K562 (cell line): ENCODE measurements around the gene NR0B2. TPM values are rescaled to one million over a fixed set of nuclear protein-coding genes. Genes with fewer than 3 reads are reported as not detected.
A peak's percentile ranks its signal among the peaks of the same experiment; 100 is the strongest.

ENCODE experiments used
- ATAC-seq: fragments of 200-7000 bp; cut with Tn5 transposase; 3 replicates; pipeline ENCODE4 v1.9.1; 2020; ENCODE audit warnings: moderate library complexity
- BruUV-seq: library from RNA; stranded (reverse); fragments of 400-500 nt; replicated peaks from 2 replicates; lab custom pipeline; 2021; lab: Mats Ljungman, UMichigan
- CTCF ChIA-PET: fragments of 300-600 bp; formaldehyde crosslinking; extraction: SDS; loops from one replicate; lab custom pipeline; 2021; ENCODE audit warnings: low intra/inter-chr PET ratio; lab: Yijun Ruan, JAX
- POLR2A ChIA-PET: fragments of 300-600, 350-650 bp; sonication (Branson Sonifier 250); formaldehyde crosslinking; extraction: SDS; loops from one replicate; lab custom pipeline; 2021; ENCODE audit warnings: antibody characterized with exemption, inconsistent platforms; lab: Yijun Ruan, JAX
- DNase-seq, 4 experiments: peaks; one replicate each; pipeline versions ENCODE4 v3.0.0 to v3.0.0-alpha.2; 2011 to 2018; ENCODE audit warnings: low spot score in 3 of 4, mixed read lengths in 3 of 4; ENCODE audit errors: extremely low read depth in 1 of 4
- FAIRE-seq: peaks from 2 replicates; lab custom pipeline; 2011; peaks lifted over from hg19 to GRCh38; lab: Jason Lieb, UNC
- H2AFZ ChIP-seq: 2 replicates; pipeline ENCODE4 v1.6.0; 2011; ENCODE audit warnings: low read depth, low read length, control low read depth, inconsistent platforms
- H3K27ac ChIP-seq: fragments of 200-600 bp; 3 replicates; pipeline ENCODE4 v1.8.0; 2011; ENCODE audit warnings: low read depth, mild to moderate bottlenecking, control low read depth, inconsistent platforms, low read length, moderate library complexity, mixed read lengths; ENCODE audit errors: extremely low read depth
- H3K27me3 ChIP-seq, 2 experiments: fragments of 300-600 bp in 1 of 2; 2 replicates in 1 of 2; 3 replicates in 1 of 2; pipeline versions ENCODE4 v1.6.0 to v1.8.0; 2011; ENCODE audit warnings: inconsistent platforms in 2 of 2, low read length in 2 of 2, mild to moderate bottlenecking in 1 of 2, mixed read lengths in 1 of 2, moderate library complexity in 1 of 2; ENCODE audit not compliant: control insufficient read depth in 2 of 2, insufficient read depth in 2 of 2
- H3K36me3 ChIP-seq: fragments of 300-600 bp; 3 replicates; pipeline ENCODE4 v1.8.0; 2011; ENCODE audit warnings: mild to moderate bottlenecking, low read length, inconsistent platforms; ENCODE audit not compliant: control insufficient read depth, insufficient read depth
- H3K4me1 ChIP-seq, 2 experiments: fragments of 200-600 bp in 1 of 2; replicated peaks in 1 of 2; 2 replicates in 1 of 2; 3 replicates in 1 of 2; pipeline versions ENCODE4 v1.5.1 to v1.8.0; 2011; ENCODE audit warnings: inconsistent platforms in 2 of 2, low read length in 2 of 2, mild to moderate bottlenecking in 1 of 2, mixed read lengths in 1 of 2, moderate library complexity in 1 of 2; ENCODE audit not compliant: control insufficient read depth in 2 of 2, insufficient read depth in 2 of 2
- H3K4me2 ChIP-seq: 2 replicates; pipeline ENCODE4 v1.6.1; 2011; ENCODE audit warnings: low read length, control low read depth, inconsistent platforms, mixed read lengths; ENCODE audit not compliant: insufficient read depth
- H3K4me3 ChIP-seq: fragments of 200-600 bp; sonication (generic), shearing (Covaris generic); 2 replicates; pipeline ENCODE4 v1.5.1; 2016; ENCODE audit warnings: control low read depth, inconsistent platforms
- H3K79me2 ChIP-seq: fragments of 200-600 bp; 3 replicates; pipeline ENCODE4 v1.8.0; 2011; ENCODE audit warnings: low read length, inconsistent platforms; ENCODE audit not compliant: control insufficient read depth, insufficient read depth
- H3K9ac ChIP-seq, 2 experiments: 2 replicates each; pipeline versions ENCODE4 v1.6.0 to v1.6.1; 2011; ENCODE audit warnings: low read depth in 2 of 2, low read length in 2 of 2, control low read depth in 1 of 2, inconsistent platforms in 1 of 2, mild to moderate bottlenecking in 1 of 2, mixed read lengths in 1 of 2; ENCODE audit not compliant: insufficient read depth in 1 of 2
- H3K9me1 ChIP-seq: one replicate; pipeline ENCODE4 v1.6.0; 2011; ENCODE audit warnings: inconsistent platforms, mild to moderate bottlenecking, low read length, moderate library complexity; ENCODE audit not compliant: control insufficient read depth, insufficient read depth
- H3K9me3 ChIP-seq: replicated peaks from 2 replicates; pipeline ENCODE4 v1.5.1; 2011; ENCODE audit warnings: low read depth, low read length, inconsistent platforms; ENCODE audit not compliant: control insufficient read depth, insufficient read depth
- H4K20me1 ChIP-seq: replicated peaks from 2 replicates; pipeline ENCODE4 v1.6.1; 2011; ENCODE audit warnings: low read length, inconsistent platforms, mixed read lengths; ENCODE audit not compliant: control insufficient read depth, insufficient read depth
- BRCA1 ChIP-seq, 2 experiments: fragments of 450-650 bp in 1 of 2; sonication (generic) in 1 of 2; formaldehyde crosslinking in 1 of 2; IDR thresholded peaks; 2 replicates each; pipeline versions ENCODE4 v1.5.0 to v1.6.1; 2017 to 2020; ENCODE audit warnings: mild to moderate bottlenecking in 1 of 2, missing genetic modification reagents in 1 of 2
- EP300 ChIP-seq: IDR thresholded peaks from 2 replicates; pipeline ENCODE4 v1.6.1; 2012; ENCODE audit warnings: low read length, improper control_type of control experiment
- RBM25 ChIP-seq: fragments of 200-400 bp; formaldehyde crosslinking; IDR thresholded peaks from 2 replicates; pipeline ENCODE4 v1.6.1; 2018; ENCODE audit warnings: low read length, low read depth, moderate library complexity; ENCODE audit not compliant: severe bottlenecking
- SMAD2 ChIP-seq: fragments of 150-350 bp; IDR thresholded peaks from 2 replicates; pipeline ENCODE4 v1.6.1; 2014; ENCODE audit warnings: low read depth, mild to moderate bottlenecking, low read length
- SRSF1 ChIP-seq: fragments of 200-400 bp; formaldehyde crosslinking; IDR thresholded peaks from 2 replicates; pipeline ENCODE4 v1.6.1; 2017; ENCODE audit warnings: mild to moderate bottlenecking, low read depth, low read length, moderate library complexity
- WGBS: fragments of 100-300 bp; shearing (Covaris generic); methylation state at CpG from one replicate; pipeline ENCODE4 v1.1.6; 2016; ENCODE audit warnings: low coverage, mixed read lengths; ENCODE audit not compliant: insufficient coverage; ENCODE audit errors: missing lambda C conversion rate; 5-methylcytosine and 5-hydroxymethylcytosine counted together
- in situ Hi-C: fragments of 300-500 bp; cut with MboI; formaldehyde crosslinking; loops from 4 replicates; pipeline ENCODE4 v1.15.0; 2018; ENCODE audit warnings: inconsistent platforms, mixed read lengths
- intact Hi-C: fragments of 100-400 bp; cut with micrococcal nuclease; formaldehyde crosslinking; loops from 2 replicates; pipeline ENCODE4 v1.14.2; 2022
- polyA plus RNA-seq, 8 experiments: library from polyadenylated mRNA; depleted of rRNA in 4 of 8; stranded (reverse) in 5 of 8; unstranded in 3 of 8; fragments of >200 nt; fragmentation: Nextera tagmentation in 2 of 8; fragmentation: Illumina TruSeq in 1 of 8; extraction: Ambion mirVana in 2 of 8; extraction: Trizol in 1 of 8; gene quantifications; 2 replicates each; pipeline versions ENCODE4 v1.2.1 to v1.2.3, GENCODE V29; 2011 to 2014; ENCODE audit warnings: inconsistent platforms in 1 of 8, missing spikeins in 1 of 8
- total RNA-seq, 7 experiments: library from RNA; depleted of rRNA in 6 of 7; stranded (reverse); fragments of >200 nt in 6 of 7; fragmentation: Illumina TruSeq in 2 of 7; extraction: Trizol in 2 of 7; gene quantifications; 2 replicates each; pipeline versions ENCODE4 v1.2.1 to v1.2.3, GENCODE V29; 2011 to 2021; ENCODE audit warnings: low replicate concordance in 1 of 7

NR0B2 gene
- total and polyA plus RNA-seq, 9 of the 15 experiments (the other 6 are each of a cell fraction or from before 2014, with no cell fraction given), result not detected

DNA sequence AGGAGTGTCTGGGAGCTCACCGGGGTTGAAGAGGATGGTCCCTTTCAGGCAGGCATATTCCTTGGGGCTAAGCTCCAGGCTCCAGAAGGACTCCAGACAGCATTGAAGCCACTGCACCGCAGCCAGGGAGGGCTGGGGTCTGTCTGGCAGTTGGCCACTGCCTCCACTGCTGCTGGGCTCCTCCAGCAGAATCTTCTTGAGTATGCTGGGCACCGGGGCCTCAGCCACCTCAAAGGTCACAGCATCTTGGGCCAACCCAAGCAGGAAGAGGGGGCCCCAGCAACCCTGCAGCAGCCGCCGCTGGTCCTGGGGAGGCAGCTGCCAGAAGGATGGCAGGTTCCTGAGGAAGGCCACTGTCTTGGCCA lies 404 bp downstream of the NR0B2 start:
- Histone ChIP-seq H3K79me2 (no peaks in the 10 kb centered on the region), H3K9me3 (no peaks in the 10 kb centered on the region), H3K36me3 (no peaks in the 10 kb centered on the region), H3K4me1 (peaks cover 28 to 31% of the 10 kb centered on the region in 2 experiments), H3K4me2 (no peak overlapping the region), H3K27ac (peak overlapping the region; percentile 69), H3K27me3 (no peaks in the 10 kb centered on the region), H4K20me1 (no peaks in the 10 kb centered on the region), H3K4me3 (no peak overlapping the region), H3K9ac (peak overlapping the region; percentile 64 to 85; a peak in 3 of 4 replicates), H2AFZ (peak overlapping the region; percentile 93), H3K9me1 (no peaks in the 10 kb centered on the region)
- BruUV-seq, result no TSS peak
- peak in 1 of 4 experiments; percentile 19 for DNase-seq
- 78% methylated on average over 5 of the region's 5 CpGs for WGBS
- ChIA-PET CTCF (interaction anchor here (0.6 kb wide), 1 partner anchor 200 kb away, joined by 3 read pairs; no protein-coding TSS in a partner anchor), POLR2A (interaction anchor here (0.6 to 4.1 kb wide), 9 partner anchors 8 to 107 kb away, joined by 3 to 32 read pairs (median 3); partner anchors contain the start of genes GPATCH3, GPN2 and NUDC)
- in situ Hi-C loops, result no loop called here
- intact Hi-C loops, result no loop called here
- no peak for FAIRE-seq
- TF ChIP-seq SMAD2, result no peak
- TF ChIP-seq BRCA1 (IDR thresholded peaks at IDR 0.05), result no peak
- 0 out of 2 replicates have a peak, but pooled peaks have one; percentile 35 for TF ChIP-seq BRCA1 (CRISPR knock-in tag; IDR thresholded peaks at IDR 0.05)
- peak; percentile 5; the same call in 2 of the 3 replicates for ATAC-seq

DNA sequence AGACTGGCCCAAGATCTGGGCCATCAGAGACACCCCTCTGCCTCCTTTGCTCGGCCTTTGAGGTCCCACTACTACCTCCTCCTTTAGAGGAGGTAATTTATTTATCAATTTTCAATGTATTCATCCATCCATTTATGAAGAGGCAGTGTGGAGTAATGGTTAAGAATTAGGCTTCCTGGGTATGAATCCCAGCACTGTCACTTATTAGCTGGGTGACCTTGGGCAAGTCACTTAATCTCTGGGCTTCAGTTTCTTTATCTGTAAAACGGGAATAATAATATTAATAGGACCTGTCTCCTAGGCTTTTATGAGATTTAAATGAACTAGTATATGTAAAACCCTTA lies 1.7 kb downstream of the NR0B2 start:
- H3K36me3 ChIP-seq, result no peaks in the 10 kb centered on the region
- ATAC-seq (no peak), DNase-seq (no peak), FAIRE-seq (no peak)
- ChIA-PET POLR2A (interaction anchor here (1.6 to 4.1 kb wide), 2 partner anchors 9 to 12 kb away, joined by 11 to 32 read pairs; partner anchors contain the start of genes GPATCH3 and NUDC), CTCF (no interaction called here)
- no peak overlapping the region for H3K4me3 ChIP-seq
- BruUV-seq, result no TSS peak
- intact Hi-C loops (no loop called here), in situ Hi-C loops (no loop called here)
- WGBS, result 26% methylated on average over 2 of the region's 2 CpGs
- H3K79me2 ChIP-seq, result no peaks in the 10 kb centered on the region
- H4K20me1 ChIP-seq, result no peaks in the 10 kb centered on the region
- no peak overlapping the region for H3K27ac ChIP-seq
- H3K4me1 ChIP-seq, result peaks cover 30 to 35% of the 10 kb centered on the region in 2 experiments
- no peak overlapping the region for H2AFZ ChIP-seq
- no peak overlapping the region for H3K4me2 ChIP-seq
- no peaks in the 10 kb centered on the region for H3K9me3 ChIP-seq
- no peaks in the 10 kb centered on the region for H3K9me1 ChIP-seq
- H3K27me3 ChIP-seq, result no peaks in the 10 kb centered on the region
- peak overlapping the region in 1 of 2 experiments; percentile 53; a peak in 2 of 4 replicates for H3K9ac ChIP-seq
- peak; percentile 44 for TF ChIP-seq RBM25
- TF ChIP-seq SRSF1, result no peak
- no peak for TF ChIP-seq EP300
